ENCODE measurements around the gene MUC3A. TPM values are rescaled to one million over a fixed set of nuclear protein-coding genes. Genes with fewer than 3 reads are reported as not detected.

MUC3A gene
- total and polyA plus RNA-seq, 2 of the 8 experiments (the other 6 are each of a cell fraction or from before 2014, with no cell fraction given) = 15.4 to 43.9 TPM

- peak overlapping the region; percentile 99 for H2AK5ac ChIP-seq (ENCODE audit: low read depth, low read length)
- POLR2A ChIA-PET (ENCODE audit: partially characterized antibody) = interaction anchor here (0.6 to 3.0 kb wide), 9 partner anchors 9 to 717 kb away, joined by 3 to 11 read pairs (median 5); partner anchors contain the start of genes ACHE, SRRT and UFSP1
- H4K20me1 ChIP-seq (replicated peaks in 1 of 2; ENCODE audit: control insufficient read depth in 1 of 2, insufficient read depth in 2 of 2, low read length in 2 of 2) = peaks cover 0 to 2% of the 10 kb centered on the region in 2 experiments
- no peaks in the 10 kb centered on the region; the same call in 1 of the 2 replicates for H3K79me1 ChIP-seq (ENCODE audit: low read depth, low read length)
- peak overlapping the region; percentile 84 for H2BK5ac ChIP-seq (ENCODE audit: low read depth, low read length)
- peaks cover 9 to 28% (median 25%) of the 10 kb centered on the region in 4 experiments for H3K4me1 ChIP-seq (replicated peaks in 1 of 4; ENCODE audit: control insufficient read depth in 3 of 4, insufficient read depth in 4 of 4, low read length in 3 of 4)
- peaks cover 0 to 5% of the 10 kb centered on the region in 2 experiments; a peak in 2 of 4 replicates for H3K79me2 ChIP-seq (ENCODE audit: control insufficient read depth in 1 of 2, insufficient read depth in 2 of 2, low read length in 2 of 2)
- H3K4ac ChIP-seq (replicated peaks; ENCODE audit: insufficient read length, low read depth, low read length) = peak overlapping the region; percentile 45
- H3K23me2 ChIP-seq (ENCODE audit: low read depth, low read length) = peaks cover 11% of the 10 kb centered on the region; the same call in 1 of the 2 replicates
- peak overlapping the region; percentile 99 for H2BK12ac ChIP-seq (ENCODE audit: low read depth, low read length)
- no peak for DNase-seq (ENCODE audit: low read depth in 1 of 2, low spot score in 2 of 2)
- H2BK20ac ChIP-seq (ENCODE audit: low read length) = peak overlapping the region; percentile 89
- no peak for FAIRE-seq
- peaks cover 0 to 3% (median 0%) of the 10 kb centered on the region in 4 experiments; a peak in 3 of 7 replicates for H3K27me3 ChIP-seq (replicated peaks in 1 of 4; ENCODE audit: control insufficient read depth in 3 of 4, extremely low read depth in 1 of 4, insufficient read depth in 3 of 4, low read length in 3 of 4)
- H3K27ac ChIP-seq (ENCODE audit: low read depth, low read length) = no peak overlapping the region
- no peak overlapping the region for H3K23ac ChIP-seq (ENCODE audit: insufficient read length)
- CTCF ChIA-PET (ENCODE audit: partially characterized antibody) = interaction anchor here (0.7 to 3.3 kb wide), 16 partner anchors 9 to 558 kb away, joined by 3 to 15 read pairs (median 5); partner anchors contain the start of gene ACHE
- H2BK15ac ChIP-seq (ENCODE audit: low read length) = peak overlapping the region; percentile 84
- H3K9me3 ChIP-seq (ENCODE audit: insufficient read depth in 2 of 2, low read depth in 1 of 2, low read length in 1 of 2) = peaks cover 0 to 4% of the 10 kb centered on the region in 2 experiments; a peak in 1 of 4 replicates
- WGBS, 2 experiments (ENCODE audit: extremely low coverage in 1 of 2, insufficient coverage in 1 of 2, insufficient read length in 1 of 2, insufficient replicate concordance in 2 of 2, low coverage in 1 of 2, low lambda C conversion rate in 2 of 2, missing lambda C conversion rate in 1 of 2) = 71% methylated on average over 15 of the region's 15 CpGs; no CpG with 5 or more reads in 1 of the 2 experiments
- no peak overlapping the region for H4K8ac ChIP-seq (ENCODE audit: extremely low read depth, insufficient read depth, low read length)
- no peak overlapping the region for H4K5ac ChIP-seq (ENCODE audit: insufficient read length, low read depth, low read length)
- H3K9ac ChIP-seq (replicated peaks in 1 of 4; ENCODE audit: extremely low read depth in 1 of 4, low read depth in 3 of 4, low read length in 3 of 4) = no peak overlapping the region
- H3K4me2 ChIP-seq (ENCODE audit: insufficient read depth in 1 of 2, low read depth in 2 of 2, low read length in 2 of 2) = peak overlapping the region; percentile 12 to 73; a peak in 1 of 4 replicates
- peak overlapping the region; percentile 91 for H3K18ac ChIP-seq (ENCODE audit: extremely low read depth, low read length)
- H3K36me3 ChIP-seq (ENCODE audit: control insufficient read depth in 2 of 4, insufficient read depth in 4 of 4, low read length in 3 of 4) = no peaks in the 10 kb centered on the region; a peak in 1 of 8 replicates
- H3K4me3 ChIP-seq (ENCODE audit: extremely low read depth in 1 of 4, insufficient read depth in 2 of 4, low read depth in 3 of 4, low read length in 4 of 4) = no peak overlapping the region
- peak overlapping the region; percentile 86 for H4K91ac ChIP-seq (replicated peaks; ENCODE audit: insufficient read length, low read length)
- H2BK120ac ChIP-seq (replicated peaks; ENCODE audit: low read depth, low read length) = peak overlapping the region; percentile 41
- H3K14ac ChIP-seq (ENCODE audit: insufficient read length) = no peak overlapping the region
- no peak overlapping the region for H2AFZ ChIP-seq (ENCODE audit: low read length)
- H3K56ac ChIP-seq (replicated peaks; ENCODE audit: insufficient read length, low read depth, low read length) = no peak overlapping the region
- TF ChIP-seq CTCF (IDR thresholded peaks at IDR 0.05; ENCODE audit: control extremely low read depth in 1 of 3, insufficient read depth in 1 of 3, low read depth in 1 of 3, low read length in 3 of 3) (no peak), TBP (IDR thresholded peaks at IDR 0.05; ENCODE audit: low read depth, low read length) (no peak), TCF12 (IDR thresholded peaks at IDR 0.05; ENCODE audit: low read depth, low read length) (no peak), MAX (IDR thresholded peaks at IDR 0.05) (no peak), RNF2 (IDR thresholded peaks at IDR 0.05; ENCODE audit: borderline replicate concordance, low read depth, low read length, missing control alignments, poor library complexity, severe bottlenecking) (no peak), SP4 (IDR thresholded peaks at IDR 0.05; ENCODE audit: low read length) (no peak), JUN (IDR thresholded peaks at IDR 0.05; ENCODE audit: low read depth, low read length) (no peak), SP2 (IDR thresholded peaks at IDR 0.05; ENCODE audit: low read length) (no peak), RBBP5 (IDR thresholded peaks at IDR 0.05; ENCODE audit: borderline replicate concordance, low read depth, low read length) (no peak)
These were observed 2.7 kb downstream of the MUC3A start for GRCh38 chr7:100951888-100952560.

Data from H1 (cell line).